Right ventricle myocardium inferior (tissue), 1 donor: Measurements from ENCODE around the gene CPNE4. TPM values are rescaled to one million over a fixed set of nuclear protein-coding genes. Genes with fewer than 3 reads are reported as not detected.

Experiments
- ATAC-seq: fragments of 200-7000 bp; cut with Tn5 transposase; one replicate; pipeline ENCODE4 v1.9.1; 2020; ENCODE audit warnings: mild to moderate bottlenecking, moderate library complexity
- DNase-seq: peaks from one replicate; pipeline ENCODE4 v3.0.0; 2021; ENCODE audit errors: missing footprints
- intact Hi-C: fragments of 100-400 bp; cut with DNase I; formaldehyde crosslinking; loops from one replicate; pipeline ENCODE4 v1.11.0; 2022
- total RNA-seq: library from RNA; stranded (reverse); fragmentation: NEBNext Ultra II Directional; extraction: Animal tissue kit (Norgen Biotek cat#: 25700); gene quantifications from one replicate; pipeline ENCODE4 v1.2.1, GENCODE V29; 2021
- donor health status: DM: no; HTN: yes; CAD: no; lungs with severe emphysema.

Gene CPNE4
- total RNA-seq, 1 donor from 2014 or later: 41.0 TPM

GRCh38 chr3:131543714-131544113, 491.1 kb downstream of the CPNE4 start:
- DNase-seq (peak; percentile 71), ATAC-seq (peak; percentile 94)
- intact Hi-C loops: loop anchor here (5.0 to 10.0 kb wide), 2 partner anchors 264 to 491 kb away; partner anchors contain the start of gene CPNE4

- intact Hi-C loops: loop anchor here (5.0 to 10.0 kb wide), 2 partner anchors 266 to 494 kb away; partner anchors contain the start of gene CPNE4
- no peak for ATAC-seq
- DNase-seq: no peak
These were observed 493.5 kb downstream of the CPNE4 start for GRCh38 chr3:131541288-131541687.

- intact Hi-C loops: loop anchor here (5.0 to 10.0 kb wide), 2 partner anchors 266 to 494 kb away; partner anchors contain the start of gene CPNE4
- ATAC-seq (no peak), DNase-seq (no peak)
These were observed 494.0 kb downstream of the CPNE4 start for GRCh38 chr3:131540821-131541220.

- intact Hi-C loops: loop anchor here (5.0 to 10.0 kb wide), 2 partner anchors 267 to 495 kb away; partner anchors contain the start of gene CPNE4
- DNase-seq: no peak
These were observed 494.7 kb downstream of the CPNE4 start for GRCh38 chr3:131540143-131540542.

GRCh38 chr3:131538968-131539367, 495.8 kb downstream of the CPNE4 start:
- DNase-seq: no peak
- intact Hi-C loops: no loop called here
- ATAC-seq: no peak

More at GRCh38 chr3:131540143-131540542, 494.7 kb downstream of the CPNE4 start:
- ATAC-seq: no peak

GRCh38 chr3:131537531-131537930, 497.3 kb downstream of the CPNE4 start:
- ATAC-seq (no peak), DNase-seq (no peak)
- intact Hi-C loops: no loop called here

- no peak for ATAC-seq
- intact Hi-C loops: no loop called here
- no peak for DNase-seq
These were observed 499.2 kb downstream of the CPNE4 start for GRCh38 chr3:131535596-131535995.

- DNase-seq (no peak), ATAC-seq (no peak)
- intact Hi-C loops: no loop called here
These were observed 499.7 kb downstream of the CPNE4 start for GRCh38 chr3:131535131-131535530.

- DNase-seq (no peak), ATAC-seq (no peak)
- intact Hi-C loops: no loop called here
These were observed 502.2 kb downstream of the CPNE4 start for GRCh38 chr3:131532645-131533044.

GRCh38 chr3:131530843-131531242, 504.0 kb downstream of the CPNE4 start:
- DNase-seq (no peak), ATAC-seq (no peak)
- intact Hi-C loops: no loop called here

GRCh38 chr3:131530388-131530787, 504.4 kb downstream of the CPNE4 start:
- DNase-seq: no peak
- no peak for ATAC-seq
- intact Hi-C loops: no loop called here

GRCh38 chr3:131526801-131527347, 507.9 kb downstream of the CPNE4 start:
- peak; percentile 87 for ATAC-seq
- DNase-seq: peak; percentile 73
- intact Hi-C loops: no loop called here

- DNase-seq (no peak), ATAC-seq (no peak)
- intact Hi-C loops: no loop called here
These were observed 516.1 kb downstream of the CPNE4 start for GRCh38 chr3:131518680-131519079.

- ATAC-seq: no peak
- intact Hi-C loops: loop anchor here (10.0 kb wide), 2 partner anchors 121 to 451 kb away; partner anchors contain the start of gene NUDT16
These were observed 529.4 kb downstream of the CPNE4 start for GRCh38 chr3:131505421-131505820.

GRCh38 chr3:131503320-131503635, 531.5 kb downstream of the CPNE4 start:
- ATAC-seq (no peak), DNase-seq (no peak)
- intact Hi-C loops: loop anchor here (10.0 kb wide), 2 partner anchors 118 to 448 kb away; partner anchors contain the start of gene NUDT16

More at GRCh38 chr3:131505421-131505820, 529.4 kb downstream of the CPNE4 start:
- DNase-seq: no peak

GRCh38 chr3:131502530-131503319, 532.1 kb downstream of the CPNE4 start, which contains the start of gene MRPL3:
Gene MRPL3, minus strand, starts transcription at chr3:131502971. Its CDS starts 150 bp downstream, at chr3:131502821.
- ATAC-seq: peak; percentile 94
- intact Hi-C loops: loop anchor here (10.0 kb wide), 2 partner anchors 118 to 448 kb away; partner anchors contain the start of gene NUDT16

GRCh38 chr3:131501949-131502348, 532.9 kb downstream of the CPNE4 start:
- no peak for ATAC-seq
- no peak for DNase-seq
- intact Hi-C loops: loop anchor here (10.0 kb wide), 2 partner anchors 117 to 447 kb away; partner anchors contain the start of gene NUDT16

More at GRCh38 chr3:131502530-131503319, 532.1 kb downstream of the CPNE4 start, which contains the start of gene MRPL3:
- DNase-seq: peak; percentile 93

GRCh38 chr3:131494706-131495105, 540.1 kb downstream of the CPNE4 start:
- DNase-seq (no peak), ATAC-seq (no peak)
- intact Hi-C loops: no loop called here

GRCh38 chr3:131491775-131492174, 543.0 kb downstream of the CPNE4 start:
- ATAC-seq: no peak
- no peak for DNase-seq
- intact Hi-C loops: no loop called here

- intact Hi-C loops: no loop called here
- no peak for DNase-seq
- no peak for ATAC-seq
These were observed 543.7 kb downstream of the CPNE4 start for GRCh38 chr3:131491084-131491483.
